ENCODE data around the gene VMP1.
A peak's percentile ranks its signal among the peaks of the same experiment; 100 is the strongest.

The VMP1 gene

DNA sequence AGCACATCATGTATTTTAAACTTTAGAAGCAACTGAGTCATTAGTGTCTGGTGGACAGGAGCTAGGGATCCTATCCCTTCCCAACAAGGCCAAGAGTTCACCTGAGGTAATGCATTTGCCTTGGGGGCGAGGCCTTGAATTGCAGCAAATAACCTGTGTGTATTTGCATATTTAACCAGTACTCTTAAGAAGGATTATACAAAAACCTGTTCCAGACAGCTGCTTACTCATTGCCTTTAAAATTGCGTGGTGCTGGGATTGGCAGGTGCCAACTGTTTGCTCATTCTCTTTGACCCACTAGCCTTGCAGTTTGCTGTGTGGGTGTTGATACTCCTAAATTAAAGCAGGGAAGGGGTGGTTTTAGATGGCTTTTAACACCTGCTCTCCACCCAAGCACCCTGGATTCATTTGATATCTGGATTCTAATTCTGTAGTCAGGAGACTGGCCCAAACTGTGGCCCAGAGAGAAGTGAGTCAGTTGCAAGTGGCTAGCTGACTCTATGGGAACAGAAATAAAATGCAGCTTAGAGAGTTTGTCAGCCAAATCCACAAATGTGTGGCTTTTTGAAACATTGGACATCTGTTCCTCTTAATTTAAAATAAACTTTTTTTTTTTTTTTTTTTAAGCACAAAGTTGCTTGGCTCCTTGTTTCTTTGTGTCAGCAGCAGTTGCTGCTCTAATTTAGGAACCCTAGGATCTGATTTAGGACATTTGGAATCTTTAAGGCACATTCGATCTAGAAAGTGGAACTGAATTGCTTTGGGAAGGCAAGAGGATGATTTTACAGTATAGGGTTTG is 138.3 kb downstream of the VMP1 start:
- TF ChIP-seq TAF1 (IDR thresholded peaks at IDR 0.05; ENCODE audit: low read depth) (no peak), EGR1 (IDR thresholded peaks at IDR 0.05) (peak; percentile 42; the same call in 1 of the 2 replicates), NFIC (IDR thresholded peaks at IDR 0.05) (0 out of 2 replicates have a peak, but pooled peaks have one; percentile 12), TCF12 (IDR thresholded peaks at IDR 0.05; ENCODE audit: low read depth) (peak; percentile 49), FOXM1 (IDR thresholded peaks at IDR 0.05; ENCODE audit: borderline replicate concordance, low read depth) (peak; percentile 38; the same call in 1 of the 2 replicates)
- TF ChIP-seq, protein P1, sequence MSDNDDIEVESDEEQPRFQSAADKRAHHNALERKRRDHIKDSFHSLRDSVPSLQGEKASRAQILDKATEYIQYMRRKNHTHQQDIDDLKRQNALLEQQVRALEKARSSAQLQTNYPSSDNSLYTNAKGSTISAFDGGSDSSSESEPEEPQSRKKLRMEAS (IDR thresholded peaks at IDR 0.05): peak; percentile 10; the same call in 1 of the 2 replicates

- peak; percentile 25; the same call in 1 of the 2 replicates for TF ChIP-seq EP300 (IDR thresholded peaks at IDR 0.05; ENCODE audit: borderline replicate concordance)
- peak; percentile 37; the same call in 1 of the 2 replicates for TF ChIP-seq TCF12 (IDR thresholded peaks at IDR 0.05; ENCODE audit: low read depth)
- no peak for TF ChIP-seq TAF1 (IDR thresholded peaks at IDR 0.05; ENCODE audit: low read depth)
- TF ChIP-seq, protein P2, sequence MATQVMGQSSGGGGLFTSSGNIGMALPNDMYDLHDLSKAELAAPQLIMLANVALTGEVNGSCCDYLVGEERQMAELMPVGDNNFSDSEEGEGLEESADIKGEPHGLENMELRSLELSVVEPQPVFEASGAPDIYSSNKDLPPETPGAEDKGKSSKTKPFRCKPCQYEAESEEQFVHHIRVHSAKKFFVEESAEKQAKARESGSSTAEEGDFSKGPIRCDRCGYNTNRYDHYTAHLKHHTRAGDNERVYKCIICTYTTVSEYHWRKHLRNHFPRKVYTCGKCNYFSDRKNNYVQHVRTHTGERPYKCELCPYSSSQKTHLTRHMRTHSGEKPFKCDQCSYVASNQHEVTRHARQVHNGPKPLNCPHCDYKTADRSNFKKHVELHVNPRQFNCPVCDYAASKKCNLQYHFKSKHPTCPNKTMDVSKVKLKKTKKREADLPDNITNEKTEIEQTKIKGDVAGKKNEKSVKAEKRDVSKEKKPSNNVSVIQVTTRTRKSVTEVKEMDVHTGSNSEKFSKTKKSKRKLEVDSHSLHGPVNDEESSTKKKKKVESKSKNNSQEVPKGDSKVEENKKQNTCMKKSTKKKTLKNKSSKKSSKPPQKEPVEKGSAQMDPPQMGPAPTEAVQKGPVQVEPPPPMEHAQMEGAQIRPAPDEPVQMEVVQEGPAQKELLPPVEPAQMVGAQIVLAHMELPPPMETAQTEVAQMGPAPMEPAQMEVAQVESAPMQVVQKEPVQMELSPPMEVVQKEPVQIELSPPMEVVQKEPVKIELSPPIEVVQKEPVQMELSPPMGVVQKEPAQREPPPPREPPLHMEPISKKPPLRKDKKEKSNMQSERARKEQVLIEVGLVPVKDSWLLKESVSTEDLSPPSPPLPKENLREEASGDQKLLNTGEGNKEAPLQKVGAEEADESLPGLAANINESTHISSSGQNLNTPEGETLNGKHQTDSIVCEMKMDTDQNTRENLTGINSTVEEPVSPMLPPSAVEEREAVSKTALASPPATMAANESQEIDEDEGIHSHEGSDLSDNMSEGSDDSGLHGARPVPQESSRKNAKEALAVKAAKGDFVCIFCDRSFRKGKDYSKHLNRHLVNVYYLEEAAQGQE (IDR thresholded peaks at IDR 0.05; ENCODE audit: low read depth): no peak
- no peak for TF ChIP-seq RAD21 (IDR thresholded peaks at IDR 0.05; ENCODE audit: low read depth)
- TF ChIP-seq ZBTB7A (IDR thresholded peaks at IDR 0.05; ENCODE audit: low read depth): no peak
- TF ChIP-seq FOXM1 (IDR thresholded peaks at IDR 0.05; ENCODE audit: borderline replicate concordance, low read depth): no peak
- no peak for TF ChIP-seq EGR1 (IDR thresholded peaks at IDR 0.05)
- TF ChIP-seq, protein P1 (IDR thresholded peaks at IDR 0.05): no peak
- TF ChIP-seq, protein P3, sequence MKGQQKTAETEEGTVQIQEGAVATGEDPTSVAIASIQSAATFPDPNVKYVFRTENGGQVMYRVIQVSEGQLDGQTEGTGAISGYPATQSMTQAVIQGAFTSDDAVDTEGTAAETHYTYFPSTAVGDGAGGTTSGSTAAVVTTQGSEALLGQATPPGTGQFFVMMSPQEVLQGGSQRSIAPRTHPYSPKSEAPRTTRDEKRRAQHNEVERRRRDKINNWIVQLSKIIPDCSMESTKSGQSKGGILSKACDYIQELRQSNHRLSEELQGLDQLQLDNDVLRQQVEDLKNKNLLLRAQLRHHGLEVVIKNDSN (IDR thresholded peaks at IDR 0.05): no peak
- TF ChIP-seq CREB1 (IDR thresholded peaks at IDR 0.05; ENCODE audit: low read depth): no peak
- TF ChIP-seq NFIC (IDR thresholded peaks at IDR 0.05): peak; percentile 49; the same call in 1 of the 2 replicates
- 0 out of 2 replicates have a peak, but pooled peaks have one; percentile 38 for TF ChIP-seq TEAD4 (IDR thresholded peaks at IDR 0.05)
- no peak for TF ChIP-seq CEBPB (IDR thresholded peaks at IDR 0.05)
- no peak for TF ChIP-seq YY1 (IDR thresholded peaks at IDR 0.05; ENCODE audit: low read depth)
Measured at GRCh38 chr17:59846394-59847165, 139.1 kb downstream of the VMP1 start.

- no peak for TF ChIP-seq EGR1 (IDR thresholded peaks at IDR 0.05)
- no peak for TF ChIP-seq TEAD4 (IDR thresholded peaks at IDR 0.05)
- TF ChIP-seq CREB1 (IDR thresholded peaks at IDR 0.05; ENCODE audit: low read depth): no peak
- TF ChIP-seq TAF1 (IDR thresholded peaks at IDR 0.05; ENCODE audit: low read depth): no peak
- no peak for TF ChIP-seq RAD21 (IDR thresholded peaks at IDR 0.05; ENCODE audit: low read depth)
- TF ChIP-seq, protein P3 (IDR thresholded peaks at IDR 0.05): no peak
- TF ChIP-seq, protein P2 (IDR thresholded peaks at IDR 0.05; ENCODE audit: low read depth): no peak
- no peak for TF ChIP-seq NFIC (IDR thresholded peaks at IDR 0.05)
- no peak for TF ChIP-seq FOXM1 (IDR thresholded peaks at IDR 0.05; ENCODE audit: borderline replicate concordance, low read depth)
- TF ChIP-seq ZBTB7A (IDR thresholded peaks at IDR 0.05; ENCODE audit: low read depth): no peak
- no peak for TF ChIP-seq EP300 (IDR thresholded peaks at IDR 0.05; ENCODE audit: borderline replicate concordance)
- TF ChIP-seq, protein P1 (IDR thresholded peaks at IDR 0.05): no peak
- no peak for TF ChIP-seq CEBPB (IDR thresholded peaks at IDR 0.05)
- no peak for TF ChIP-seq YY1 (IDR thresholded peaks at IDR 0.05; ENCODE audit: low read depth)
- no peak for TF ChIP-seq TCF12 (IDR thresholded peaks at IDR 0.05; ENCODE audit: low read depth)
Measured at GRCh38 chr17:59848385-59848668, 140.9 kb downstream of the VMP1 start.

GRCh38 chr17:59848778-59849177 is 141.3 kb downstream of the VMP1 start:
- TF ChIP-seq TAF1 (IDR thresholded peaks at IDR 0.05; ENCODE audit: low read depth): no peak
- no peak for TF ChIP-seq FOXM1 (IDR thresholded peaks at IDR 0.05; ENCODE audit: borderline replicate concordance, low read depth)
- no peak for TF ChIP-seq EP300 (IDR thresholded peaks at IDR 0.05; ENCODE audit: borderline replicate concordance)
- TF ChIP-seq RAD21 (IDR thresholded peaks at IDR 0.05; ENCODE audit: low read depth): no peak
- TF ChIP-seq, protein P2 (IDR thresholded peaks at IDR 0.05; ENCODE audit: low read depth): no peak
- no peak for TF ChIP-seq TEAD4 (IDR thresholded peaks at IDR 0.05)
- no peak for TF ChIP-seq ZBTB7A (IDR thresholded peaks at IDR 0.05; ENCODE audit: low read depth)
- TF ChIP-seq TCF12 (IDR thresholded peaks at IDR 0.05; ENCODE audit: low read depth): no peak
- TF ChIP-seq NFIC (IDR thresholded peaks at IDR 0.05): no peak
- no peak for TF ChIP-seq CEBPB (IDR thresholded peaks at IDR 0.05)
- TF ChIP-seq, protein P3 (IDR thresholded peaks at IDR 0.05): no peak
- TF ChIP-seq, protein P1 (IDR thresholded peaks at IDR 0.05): no peak
- no peak for TF ChIP-seq YY1 (IDR thresholded peaks at IDR 0.05; ENCODE audit: low read depth)
- TF ChIP-seq EGR1 (IDR thresholded peaks at IDR 0.05): no peak
- no peak for TF ChIP-seq CREB1 (IDR thresholded peaks at IDR 0.05; ENCODE audit: low read depth)
